H9 (cell line): ENCODE measurements around the gene MAN1A1. TPM values are rescaled to one million over a fixed set of nuclear protein-coding genes. Genes with fewer than 3 reads are reported as not detected.

Experiments
- DNase-seq: peaks from one replicate; pipeline ENCODE4 v3.0.0-alpha.2; 2017
- H2AFZ ChIP-seq: one replicate; pipeline ENCODE4 v1.6.1; 2013; ENCODE audit warnings: mild to moderate bottlenecking, low read length, control low read depth, moderate library complexity
- H2AK5ac ChIP-seq: 2 replicates; pipeline ENCODE4 v1.6.1; 2013; ENCODE audit warnings: low read length, control low read depth, mixed read lengths; ENCODE audit not compliant: insufficient read length
- H2BK120ac ChIP-seq: one replicate; pipeline ENCODE4 v1.6.1; 2013; ENCODE audit warnings: low read depth, mild to moderate bottlenecking, low read length, control low read depth, inconsistent platforms; ENCODE audit not compliant: poor library complexity, severe bottlenecking
- H2BK12ac ChIP-seq: 2 replicates; pipeline ENCODE4 v1.6.1; 2013; ENCODE audit warnings: low read length, control low read depth, mixed read lengths, low read depth; ENCODE audit not compliant: insufficient read length
- H2BK15ac ChIP-seq: 2 replicates; pipeline ENCODE4 v1.6.1; 2013; ENCODE audit warnings: low read depth, low read length, control low read depth
- H2BK20ac ChIP-seq: one replicate; pipeline ENCODE4 v1.6.1; 2013; ENCODE audit warnings: low read depth, mild to moderate bottlenecking, low read length, control low read depth, inconsistent platforms; ENCODE audit not compliant: poor library complexity, severe bottlenecking
- H2BK5ac ChIP-seq: 2 replicates; pipeline ENCODE4 v1.6.1; 2013; ENCODE audit warnings: low read length, control low read depth, mixed read lengths; ENCODE audit not compliant: insufficient read length
- H3K14ac ChIP-seq: 2 replicates; pipeline ENCODE4 v1.6.1; 2013; ENCODE audit warnings: low read length, control low read depth; ENCODE audit not compliant: insufficient read depth
- H3K18ac ChIP-seq: 2 replicates; pipeline ENCODE4 v1.6.1; 2013; ENCODE audit warnings: low read depth, mild to moderate bottlenecking, mixed read lengths, low read length, control low read depth; ENCODE audit not compliant: insufficient read length
- H3K23ac ChIP-seq: 2 replicates; pipeline ENCODE4 v1.6.1; 2013; ENCODE audit warnings: low read length, control low read depth, mixed read lengths, low read depth; ENCODE audit not compliant: insufficient read length
- H3K23me2 ChIP-seq: 2 replicates; pipeline ENCODE4 v1.6.1; 2013; ENCODE audit warnings: low read depth, mild to moderate bottlenecking, mixed read lengths, low read length, control low read depth; ENCODE audit not compliant: insufficient read length, poor library complexity, severe bottlenecking
- H3K27ac ChIP-seq: 2 replicates; pipeline ENCODE4 v1.5.1; 2013; ENCODE audit warnings: low read length, control low read depth, mixed read lengths, low read depth; ENCODE audit not compliant: insufficient read length
- H3K27me3 ChIP-seq: 2 replicates; pipeline ENCODE4 v1.6.1; 2013; ENCODE audit warnings: low read length, control low read depth, inconsistent platforms; ENCODE audit not compliant: insufficient read depth
- H3K4ac ChIP-seq: 2 replicates; pipeline ENCODE4 v1.6.1; 2013; ENCODE audit warnings: low read depth, mild to moderate bottlenecking, control low read depth, inconsistent platforms, low read length, moderate library complexity
- H3K4me1 ChIP-seq: 2 replicates; pipeline ENCODE4 v1.6.1; 2013; ENCODE audit warnings: low read length, control low read depth, inconsistent platforms; ENCODE audit not compliant: insufficient read depth
- H3K4me2 ChIP-seq: 2 replicates; pipeline ENCODE4 v1.6.1; 2013; ENCODE audit warnings: low read length, control low read depth, mixed read lengths; ENCODE audit not compliant: insufficient read length, insufficient read depth
- H3K56ac ChIP-seq: 2 replicates; pipeline ENCODE4 v1.6.1; 2013; ENCODE audit warnings: low read depth, mild to moderate bottlenecking, mixed read lengths, low read length, control low read depth; ENCODE audit not compliant: insufficient read length
- H3K79me1 ChIP-seq: 2 replicates; pipeline ENCODE4 v1.6.1; 2013; ENCODE audit warnings: low read depth, mild to moderate bottlenecking, moderate library complexity, low read length, control low read depth, inconsistent platforms; ENCODE audit not compliant: insufficient read depth, poor library complexity, severe bottlenecking
- H3K79me2 ChIP-seq: 2 replicates; pipeline ENCODE4 v1.6.1; 2013; ENCODE audit warnings: low read length, control low read depth, inconsistent platforms; ENCODE audit not compliant: insufficient read depth
- H3K9ac ChIP-seq: 2 replicates; pipeline ENCODE4 v1.6.1; 2013; ENCODE audit warnings: low read length, control low read depth, mixed read lengths; ENCODE audit not compliant: insufficient read length; ENCODE audit errors: extremely low read depth
- H3K9me3 ChIP-seq: one replicate; pipeline ENCODE4 v1.6.1; 2013; ENCODE audit warnings: low read depth, low read length, inconsistent platforms; ENCODE audit not compliant: control insufficient read depth
- H3T11ph ChIP-seq: one replicate; pipeline ENCODE4 v1.6.1; 2013; ENCODE audit warnings: mild to moderate bottlenecking, low read length, control low read depth, inconsistent platforms
- H4K20me1 ChIP-seq: one replicate; pipeline ENCODE4 v1.6.1; 2013; ENCODE audit not compliant: control insufficient read depth, insufficient read length, insufficient read depth
- H4K5ac ChIP-seq: 2 replicates; pipeline ENCODE4 v1.6.1; 2013; ENCODE audit warnings: low read depth, mild to moderate bottlenecking, mixed read lengths, low read length, control low read depth; ENCODE audit not compliant: insufficient read length
- H4K8ac ChIP-seq: replicated peaks from 2 replicates; pipeline ENCODE4 v1.6.1; 2013; ENCODE audit warnings: low read length, control low read depth, mixed read lengths, low read depth; ENCODE audit not compliant: insufficient read length
- H4K91ac ChIP-seq: 2 replicates; pipeline ENCODE4 v1.6.1; 2013; ENCODE audit warnings: low read depth, mild to moderate bottlenecking, moderate library complexity, mixed read lengths, low read length, control low read depth; ENCODE audit not compliant: insufficient read length
- H3K27ac Mint-ChIP-seq, 3 experiments: 2 replicates in 2 of 3; 3 replicates in 1 of 3; pipeline ENCODE4 v1.8.0; 2020 to 2021; ENCODE audit warnings: mixed read lengths in 3 of 3, mild to moderate bottlenecking in 1 of 3, moderate library complexity in 1 of 3
- H3K27me3 Mint-ChIP-seq: 2 replicates; pipeline ENCODE4 v1.8.0; 2021; ENCODE audit warnings: low read depth, mild to moderate bottlenecking, moderate library complexity, mixed read lengths
- H3K36me3 Mint-ChIP-seq, 3 experiments: 2 replicates in 2 of 3; 3 replicates in 1 of 3; pipeline ENCODE4 v1.8.0; 2020 to 2021; ENCODE audit warnings: low read depth in 3 of 3, mixed read lengths in 3 of 3; ENCODE audit not compliant: insufficient read depth in 1 of 3
- H3K4me1 Mint-ChIP-seq, 2 experiments: 2 replicates each; pipeline ENCODE4 v1.8.0; 2020; ENCODE audit warnings: mixed read lengths in 2 of 2
- H3K4me3 Mint-ChIP-seq, 2 experiments: 2 replicates in 1 of 2; 3 replicates in 1 of 2; pipeline ENCODE4 v1.8.0; 2020 to 2021; ENCODE audit warnings: mild to moderate bottlenecking in 2 of 2, mixed read lengths in 2 of 2, moderate library complexity in 1 of 2
- H3K9me3 Mint-ChIP-seq, 2 experiments: 2 replicates in 1 of 2; 3 replicates in 1 of 2; pipeline ENCODE4 v1.8.0; 2020; ENCODE audit warnings: mild to moderate bottlenecking in 2 of 2, mixed read lengths in 2 of 2, moderate library complexity in 1 of 2
- WGBS: extraction: QIAGEN DNeasy Blood & Tissue Kit; methylation state at CpG from one replicate; pipeline ENCODE4 v1.1.7; 2013; ENCODE audit warnings: missing lambda C conversion rate, low lambda C conversion rate, mixed read lengths; ENCODE audit not compliant: insufficient read length; ENCODE audit errors: extremely low coverage; 5-methylcytosine and 5-hydroxymethylcytosine counted together
- total RNA-seq: library from RNA; stranded (reverse); gene quantifications from 2 replicates; pipeline ENCODE4 v1.2.1, GENCODE V29; 2021
- TF ChIP-seq, protein P1 (sequence below): fragments of 200-600 bp; sonication (generic); conservative IDR thresholded peaks from 3 replicates; pipeline ENCODE4 v1.8.0; 2021; ENCODE audit warnings: antibody characterized with exemption, mild to moderate bottlenecking

MAN1A1 gene
- total RNA-seq, 1 experiment from 2014 or later: 1.6 TPM

DNA sequence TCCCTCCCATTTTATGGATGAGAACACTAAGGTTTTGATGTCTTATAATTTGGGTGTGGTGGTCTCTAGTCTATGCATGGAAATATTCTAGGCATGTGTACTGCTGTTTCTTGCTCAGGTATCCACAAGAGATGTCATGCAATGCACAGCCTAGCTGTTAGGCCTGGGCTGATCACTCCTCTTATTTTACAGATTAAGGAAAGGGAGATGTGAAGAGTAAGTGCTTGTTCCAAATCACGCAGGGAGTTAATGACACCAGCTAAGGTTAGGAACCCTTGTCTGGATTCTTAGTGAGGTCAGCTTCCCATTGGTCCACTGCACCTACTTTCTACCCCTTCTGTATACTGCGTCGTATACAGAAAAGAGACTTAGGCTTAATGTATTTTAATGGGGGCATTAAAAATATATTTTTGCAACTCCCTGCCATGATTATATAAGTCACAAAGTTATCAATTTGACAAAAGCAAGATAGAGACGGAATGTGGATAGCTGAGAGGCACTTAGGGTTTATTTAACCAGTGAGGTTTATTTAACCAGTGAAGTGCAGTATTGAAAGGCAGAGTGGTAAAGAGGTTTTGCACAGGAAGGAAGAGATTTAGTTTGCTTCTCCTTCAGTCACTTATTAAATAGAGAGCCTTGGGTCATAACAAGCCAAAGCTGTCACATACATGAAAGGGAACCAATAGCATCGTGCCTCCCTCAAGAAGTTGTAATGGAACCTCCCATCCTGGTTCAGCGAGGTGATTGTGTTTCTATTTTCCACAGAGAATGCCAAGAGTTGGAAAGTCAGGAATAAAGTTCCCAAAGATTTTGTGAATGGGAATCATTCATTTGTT, 176.1 kb downstream of the MAN1A1 start:
- Histone ChIP-seq H2AK5ac (no peak overlapping the region), H4K91ac (no peak overlapping the region), H3K18ac (no peak overlapping the region), H3K79me2 (no peaks in the 10 kb centered on the region), H3K4me1 (no peaks in the 10 kb centered on the region), H3K9me3 (no peaks in the 10 kb centered on the region), H2BK20ac (no peak overlapping the region), H3K4me2 (no peak overlapping the region), H3K27ac (no peak overlapping the region), H3T11ph (no peak overlapping the region), H4K20me1 (no peaks in the 10 kb centered on the region), H2BK15ac (no peak overlapping the region), H4K5ac (no peak overlapping the region), H3K9ac (no peak overlapping the region), H3K79me1 (no peaks in the 10 kb centered on the region), H2BK12ac (no peak overlapping the region), H3K27me3 (no peaks in the 10 kb centered on the region), H3K23me2 (no peaks in the 10 kb centered on the region), H2AFZ (no peak overlapping the region), H3K14ac (no peak overlapping the region), H2BK5ac (no peak overlapping the region), H4K8ac (no peak overlapping the region), H3K23ac (no peak overlapping the region), H3K56ac (no peak overlapping the region), H3K4ac (no peak overlapping the region), H2BK120ac (no peak overlapping the region)
- Mint-ChIP-seq H3K36me3 (no peaks in the 10 kb centered on the region), H3K27me3 (no peaks in the 10 kb centered on the region), H3K27ac (no peak overlapping the region; a peak in 1 of 7 replicates), H3K4me3 (no peak overlapping the region), H3K4me1 (no peaks in the 10 kb centered on the region; a peak in 1 of 4 replicates), H3K9me3 (no peaks in the 10 kb centered on the region)
- WGBS: no CpG with 5 or more reads among the region's 6 CpGs
- TF ChIP-seq, protein P1, sequence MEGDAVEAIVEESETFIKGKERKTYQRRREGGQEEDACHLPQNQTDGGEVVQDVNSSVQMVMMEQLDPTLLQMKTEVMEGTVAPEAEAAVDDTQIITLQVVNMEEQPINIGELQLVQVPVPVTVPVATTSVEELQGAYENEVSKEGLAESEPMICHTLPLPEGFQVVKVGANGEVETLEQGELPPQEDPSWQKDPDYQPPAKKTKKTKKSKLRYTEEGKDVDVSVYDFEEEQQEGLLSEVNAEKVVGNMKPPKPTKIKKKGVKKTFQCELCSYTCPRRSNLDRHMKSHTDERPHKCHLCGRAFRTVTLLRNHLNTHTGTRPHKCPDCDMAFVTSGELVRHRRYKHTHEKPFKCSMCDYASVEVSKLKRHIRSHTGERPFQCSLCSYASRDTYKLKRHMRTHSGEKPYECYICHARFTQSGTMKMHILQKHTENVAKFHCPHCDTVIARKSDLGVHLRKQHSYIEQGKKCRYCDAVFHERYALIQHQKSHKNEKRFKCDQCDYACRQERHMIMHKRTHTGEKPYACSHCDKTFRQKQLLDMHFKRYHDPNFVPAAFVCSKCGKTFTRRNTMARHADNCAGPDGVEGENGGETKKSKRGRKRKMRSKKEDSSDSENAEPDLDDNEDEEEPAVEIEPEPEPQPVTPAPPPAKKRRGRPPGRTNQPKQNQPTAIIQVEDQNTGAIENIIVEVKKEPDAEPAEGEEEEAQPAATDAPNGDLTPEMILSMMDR: no peak
- no peak for DNase-seq
